Neural cell (in vitro differentiated cells): ENCODE results near the gene NSMCE1. TPM values are rescaled to one million over a fixed set of nuclear protein-coding genes. Genes with fewer than 3 reads are reported as not detected.

Source experiments
- H2AFZ ChIP-seq: fragments of 200-600, 300-800 bp; sonication (generic), shearing (Covaris generic); 2 replicates; pipeline ENCODE4 v1.6.0; 2014; ENCODE audit warnings: low read depth, mild to moderate bottlenecking, antibody characterized with exemption, low read length, moderate library complexity
- H3F3A ChIP-seq: fragments of 200-600 bp; shearing (Covaris generic); 2 replicates; pipeline ENCODE4 v1.6.1; 2016; ENCODE audit warnings: mild to moderate bottlenecking, moderate library complexity, mixed read lengths, antibody characterized with exemption, low read length; ENCODE audit not compliant: insufficient read depth, poor library complexity, severe bottlenecking
- H3K27ac ChIP-seq: fragments of 200-600, 300-800 bp; sonication (generic), shearing (Covaris generic); 2 replicates; pipeline ENCODE4 v1.5.1; 2014; ENCODE audit warnings: mild to moderate bottlenecking, low read length, moderate library complexity
- H3K27me3 ChIP-seq: fragments of 300-800, 200-600 bp; sonication (generic), shearing (Covaris generic); 2 replicates; pipeline ENCODE4 v1.6.0; 2014; ENCODE audit warnings: mild to moderate bottlenecking, low read depth, low read length, moderate library complexity; ENCODE audit not compliant: insufficient read depth
- H3K36me3 ChIP-seq: fragments of 300-800, 200-600 bp; sonication (generic), shearing (Covaris generic); 2 replicates; pipeline ENCODE4 v1.5.1; 2014; ENCODE audit warnings: mild to moderate bottlenecking, antibody characterized with exemption, low read length, moderate library complexity; ENCODE audit not compliant: insufficient read depth
- H3K4me2 ChIP-seq: fragments of 300-800, 200-600 bp; sonication (generic), shearing (Covaris generic); 2 replicates; pipeline ENCODE4 v1.6.0; 2014; ENCODE audit warnings: mild to moderate bottlenecking, low read length
- H3K4me3 ChIP-seq: fragments of 300-800, 200-600 bp; sonication (generic), shearing (Covaris generic); 2 replicates; pipeline ENCODE4 v1.5.1; 2014; ENCODE audit warnings: mild to moderate bottlenecking, low read length, moderate library complexity
- H3K79me2 ChIP-seq: fragments of 200-600 bp; shearing (Covaris generic); replicated peaks from 2 replicates; pipeline ENCODE4 v1.6.0; 2014; ENCODE audit warnings: mild to moderate bottlenecking, low read length, moderate library complexity; ENCODE audit not compliant: insufficient read depth
- H3K9ac ChIP-seq: fragments of 300-800, 200-600 bp; sonication (generic), shearing (Covaris generic); 2 replicates; pipeline ENCODE4 v1.6.1; 2016; ENCODE audit warnings: mild to moderate bottlenecking, low read length, mixed read lengths
- H3K9me2 ChIP-seq: fragments of 200-600 bp; shearing (Covaris generic); 2 replicates; pipeline ENCODE4 v1.6.1; 2016; ENCODE audit warnings: mild to moderate bottlenecking, low read length, mixed read lengths; ENCODE audit not compliant: insufficient read depth
- H3K9me3 ChIP-seq: fragments of 200-600, 300-800 bp; sonication (generic), shearing (Covaris generic); 2 replicates; pipeline ENCODE4 v1.6.1; 2016; ENCODE audit warnings: mild to moderate bottlenecking, mixed run types, low read length, moderate library complexity, mixed read lengths
- H4K20me1 ChIP-seq: fragments of 200-600 bp; shearing (Covaris generic); 2 replicates; pipeline ENCODE4 v1.6.1; 2016; ENCODE audit warnings: mild to moderate bottlenecking, mixed run types; ENCODE audit not compliant: insufficient read depth
- EP300 ChIP-seq: fragments of 450-650 bp; conservative IDR thresholded peaks from 2 replicates; pipeline ENCODE4 v1.6.1; 2014; ENCODE audit warnings: antibody characterized with exemption, mild to moderate bottlenecking, moderate library complexity; ENCODE audit not compliant: poor library complexity, severe bottlenecking
- EZH2 ChIP-seq: fragments of 200-600, 300-800 bp; shearing (Covaris generic), sonication (generic); IDR thresholded peaks from 2 replicates; pipeline ENCODE4 v1.6.1; 2014; ENCODE audit warnings: antibody characterized with exemption, low read length, borderline replicate concordance, mild to moderate bottlenecking; ENCODE audit not compliant: insufficient read depth, poor library complexity, severe bottlenecking
- MXI1 ChIP-seq: fragments of 450-650 bp; conservative IDR thresholded peaks from 2 replicates; pipeline ENCODE4 v1.6.1; 2014; ENCODE audit warnings: antibody characterized with exemption, mild to moderate bottlenecking; ENCODE audit not compliant: poor library complexity, severe bottlenecking
- POLR2AphosphoS5 ChIP-seq: IDR thresholded peaks from 2 replicates; pipeline ENCODE4 v1.6.1; 2012
- RAD21 ChIP-seq: fragments of 450-650 bp; conservative IDR thresholded peaks from 2 replicates; pipeline ENCODE4 v1.6.1; 2014; ENCODE audit warnings: antibody characterized with exemption, mild to moderate bottlenecking, moderate library complexity
- SMC3 ChIP-seq: fragments of 450-650 bp; conservative IDR thresholded peaks from 2 replicates; pipeline ENCODE4 v1.6.1; 2014; ENCODE audit warnings: antibody characterized with exemption, mild to moderate bottlenecking, moderate library complexity; ENCODE audit not compliant: poor library complexity
- TAF1 ChIP-seq: IDR thresholded peaks from 2 replicates; pipeline ENCODE4 v1.6.1; 2012; ENCODE audit warnings: low read depth
- polyA plus RNA-seq: library from polyadenylated mRNA; depleted of rRNA; stranded (reverse); fragments of >200 nt; gene quantifications from 2 replicates; pipeline ENCODE4 v1.2.3, GENCODE V29; 2014
- TF ChIP-seq, protein P1 (sequence below): IDR thresholded peaks from 2 replicates; pipeline ENCODE4 v1.6.1; 2012; ENCODE audit warnings: borderline replicate concordance
- TF ChIP-seq, protein P2 (sequence below): fragments of 450-650 bp; IDR thresholded peaks from 2 replicates; pipeline ENCODE4 v1.5.1; 2014; ENCODE audit warnings: antibody characterized with exemption, mild to moderate bottlenecking, moderate library complexity; ENCODE audit not compliant: poor library complexity, severe bottlenecking

NSMCE1 gene
- polyA plus RNA-seq, 1 donor from 2014 or later = 11.5 TPM

DNA sequence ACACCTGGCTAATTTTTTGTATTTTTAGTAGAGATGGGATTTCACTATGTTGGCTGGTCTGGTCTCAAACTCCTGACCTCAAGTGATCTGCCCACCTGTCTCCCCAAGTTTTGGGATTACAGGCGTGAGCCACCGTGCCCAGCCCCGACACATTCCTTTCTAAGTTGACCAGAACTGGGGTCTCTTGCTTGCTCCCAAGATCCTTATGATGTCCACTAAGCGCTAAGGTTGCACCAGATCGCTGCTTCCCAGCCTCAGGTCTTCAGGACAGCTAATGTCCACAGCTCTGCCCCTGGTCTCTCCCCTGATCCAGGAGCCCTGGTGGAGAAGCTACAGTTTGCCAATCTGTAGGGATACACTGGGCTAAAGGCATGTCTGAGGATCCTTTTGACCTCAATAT lies 29.5 kb downstream of the NSMCE1 start:
- H4K20me1 ChIP-seq = no peaks in the 10 kb centered on the region
- no peak overlapping the region for H3K4me2 ChIP-seq
- no peak overlapping the region for H3K9ac ChIP-seq
- H3K27ac ChIP-seq = no peak overlapping the region
- H3K9me3 ChIP-seq = no peaks in the 10 kb centered on the region
- TF ChIP-seq, protein P1, sequence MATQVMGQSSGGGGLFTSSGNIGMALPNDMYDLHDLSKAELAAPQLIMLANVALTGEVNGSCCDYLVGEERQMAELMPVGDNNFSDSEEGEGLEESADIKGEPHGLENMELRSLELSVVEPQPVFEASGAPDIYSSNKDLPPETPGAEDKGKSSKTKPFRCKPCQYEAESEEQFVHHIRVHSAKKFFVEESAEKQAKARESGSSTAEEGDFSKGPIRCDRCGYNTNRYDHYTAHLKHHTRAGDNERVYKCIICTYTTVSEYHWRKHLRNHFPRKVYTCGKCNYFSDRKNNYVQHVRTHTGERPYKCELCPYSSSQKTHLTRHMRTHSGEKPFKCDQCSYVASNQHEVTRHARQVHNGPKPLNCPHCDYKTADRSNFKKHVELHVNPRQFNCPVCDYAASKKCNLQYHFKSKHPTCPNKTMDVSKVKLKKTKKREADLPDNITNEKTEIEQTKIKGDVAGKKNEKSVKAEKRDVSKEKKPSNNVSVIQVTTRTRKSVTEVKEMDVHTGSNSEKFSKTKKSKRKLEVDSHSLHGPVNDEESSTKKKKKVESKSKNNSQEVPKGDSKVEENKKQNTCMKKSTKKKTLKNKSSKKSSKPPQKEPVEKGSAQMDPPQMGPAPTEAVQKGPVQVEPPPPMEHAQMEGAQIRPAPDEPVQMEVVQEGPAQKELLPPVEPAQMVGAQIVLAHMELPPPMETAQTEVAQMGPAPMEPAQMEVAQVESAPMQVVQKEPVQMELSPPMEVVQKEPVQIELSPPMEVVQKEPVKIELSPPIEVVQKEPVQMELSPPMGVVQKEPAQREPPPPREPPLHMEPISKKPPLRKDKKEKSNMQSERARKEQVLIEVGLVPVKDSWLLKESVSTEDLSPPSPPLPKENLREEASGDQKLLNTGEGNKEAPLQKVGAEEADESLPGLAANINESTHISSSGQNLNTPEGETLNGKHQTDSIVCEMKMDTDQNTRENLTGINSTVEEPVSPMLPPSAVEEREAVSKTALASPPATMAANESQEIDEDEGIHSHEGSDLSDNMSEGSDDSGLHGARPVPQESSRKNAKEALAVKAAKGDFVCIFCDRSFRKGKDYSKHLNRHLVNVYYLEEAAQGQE = no peak
- TF ChIP-seq TAF1 (no peak), POLR2AphosphoS5 (no peak), EP300 (no peak), SMC3 (no peak), RAD21 (no peak), MXI1 (no peak), EZH2 (no peak)
- TF ChIP-seq, protein P2, sequence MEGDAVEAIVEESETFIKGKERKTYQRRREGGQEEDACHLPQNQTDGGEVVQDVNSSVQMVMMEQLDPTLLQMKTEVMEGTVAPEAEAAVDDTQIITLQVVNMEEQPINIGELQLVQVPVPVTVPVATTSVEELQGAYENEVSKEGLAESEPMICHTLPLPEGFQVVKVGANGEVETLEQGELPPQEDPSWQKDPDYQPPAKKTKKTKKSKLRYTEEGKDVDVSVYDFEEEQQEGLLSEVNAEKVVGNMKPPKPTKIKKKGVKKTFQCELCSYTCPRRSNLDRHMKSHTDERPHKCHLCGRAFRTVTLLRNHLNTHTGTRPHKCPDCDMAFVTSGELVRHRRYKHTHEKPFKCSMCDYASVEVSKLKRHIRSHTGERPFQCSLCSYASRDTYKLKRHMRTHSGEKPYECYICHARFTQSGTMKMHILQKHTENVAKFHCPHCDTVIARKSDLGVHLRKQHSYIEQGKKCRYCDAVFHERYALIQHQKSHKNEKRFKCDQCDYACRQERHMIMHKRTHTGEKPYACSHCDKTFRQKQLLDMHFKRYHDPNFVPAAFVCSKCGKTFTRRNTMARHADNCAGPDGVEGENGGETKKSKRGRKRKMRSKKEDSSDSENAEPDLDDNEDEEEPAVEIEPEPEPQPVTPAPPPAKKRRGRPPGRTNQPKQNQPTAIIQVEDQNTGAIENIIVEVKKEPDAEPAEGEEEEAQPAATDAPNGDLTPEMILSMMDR = no peak
- H3K79me2 ChIP-seq = no peaks in the 10 kb centered on the region
- H2AFZ ChIP-seq = no peak overlapping the region
- no peaks in the 10 kb centered on the region for H3F3A ChIP-seq
- no peaks in the 10 kb centered on the region for H3K9me2 ChIP-seq
- H3K27me3 ChIP-seq = no peaks in the 10 kb centered on the region
- H3K36me3 ChIP-seq = no peaks in the 10 kb centered on the region
- no peak overlapping the region for H3K4me3 ChIP-seq

DNA sequence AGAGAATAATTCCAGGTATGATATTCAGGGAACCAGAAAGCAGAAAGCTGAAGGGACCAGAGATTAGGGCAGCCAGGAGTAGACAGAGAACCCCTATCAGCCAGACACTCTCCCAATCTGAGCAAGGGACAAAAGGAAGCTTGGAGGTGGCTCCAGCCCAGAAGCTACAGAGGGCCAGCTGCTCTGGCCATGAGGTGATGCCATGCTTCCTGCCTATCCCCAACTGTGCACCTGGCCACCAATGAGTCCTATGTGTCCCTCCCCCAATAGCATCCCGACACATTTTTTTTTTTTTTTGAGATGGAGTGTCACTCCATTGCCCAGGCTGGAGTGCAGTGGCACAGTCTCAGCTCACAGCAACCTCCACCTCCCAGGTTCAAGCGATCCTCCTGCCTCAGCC lies 30.0 kb downstream of the NSMCE1 start:
- H3K9me2 ChIP-seq = no peaks in the 10 kb centered on the region
- no peaks in the 10 kb centered on the region for H4K20me1 ChIP-seq
- H3K79me2 ChIP-seq = no peaks in the 10 kb centered on the region
- H3K27ac ChIP-seq = no peak overlapping the region
- no peak overlapping the region for H3K4me3 ChIP-seq
- no peak overlapping the region for H3K4me2 ChIP-seq
- TF ChIP-seq SMC3 = no peak
- TF ChIP-seq TAF1 = no peak
- TF ChIP-seq RAD21 = no peak
- no peak for TF ChIP-seq POLR2AphosphoS5
- no peak for TF ChIP-seq EP300
- TF ChIP-seq MXI1 = no peak
- TF ChIP-seq, protein P2 = no peak
- TF ChIP-seq EZH2 = no peak
- TF ChIP-seq, protein P1 = no peak
- H3K9ac ChIP-seq = no peak overlapping the region
- H2AFZ ChIP-seq = no peak overlapping the region
- no peaks in the 10 kb centered on the region for H3K36me3 ChIP-seq
- no peaks in the 10 kb centered on the region for H3K9me3 ChIP-seq
- H3K27me3 ChIP-seq = no peaks in the 10 kb centered on the region
- no peaks in the 10 kb centered on the region for H3F3A ChIP-seq
